Lower lobe of right lung (tissue), 2 donors: ENCODE data around the gene MLXIP. TPM values are rescaled to one million over a fixed set of nuclear protein-coding genes. Genes with fewer than 3 reads are reported as not detected.
"Not testable (repeated sequence)": the region's sequence is repeated elsewhere in the genome, so short reads cannot be mapped to it uniquely, and the experiment has no call there.

Experiments
- ATAC-seq, 2 donors: fragments of 200-7000 bp; cut with Tn5 transposase; one replicate each; pipeline ENCODE4 v1.9.1; 2020 to 2022; ENCODE audit warnings: mild to moderate bottlenecking in 2 of 2, moderate library complexity in 2 of 2
- DNase-seq: peaks from one replicate; pipeline ENCODE4 v3.0.0-alpha.2; 2020
- H3K27ac ChIP-seq: fragments of 200-600 bp; one replicate; pipeline ENCODE4 v1.8.0; 2022
- H3K27me3 ChIP-seq: fragments of 200-600 bp; one replicate; pipeline ENCODE4 v1.8.0; 2022; ENCODE audit warnings: low read depth
- H3K36me3 ChIP-seq: fragments of 200-600 bp; one replicate; pipeline ENCODE4 v1.8.0; 2022; ENCODE audit warnings: mild to moderate bottlenecking
- H3K4me1 ChIP-seq: fragments of 200-600 bp; one replicate; pipeline ENCODE4 v1.8.0; 2022
- H3K4me3 ChIP-seq: fragments of 200-600 bp; one replicate; pipeline ENCODE4 v1.8.0; 2022; ENCODE audit warnings: mild to moderate bottlenecking
- H3K9me3 ChIP-seq: fragments of 200-600 bp; one replicate; pipeline ENCODE4 v1.8.0; 2022
- intact Hi-C: fragments of 100-400 bp; cut with DNase I; formaldehyde crosslinking; loops from one replicate; pipeline ENCODE4 v1.11.0; 2022
- total RNA-seq: library from RNA; stranded (reverse); fragmentation: NEBNext Ultra II Directional; extraction: Animal tissue kit (Norgen Biotek cat#: 25700); gene quantifications from one replicate; pipeline ENCODE4 v1.2.1, GENCODE V29; 2021
- TF ChIP-seq, protein P1 (sequence below): fragments of 200-600 bp; IDR thresholded peaks from one replicate; pipeline ENCODE4 v1.8.0; 2022; ENCODE audit warnings: antibody characterized with exemption, mild to moderate bottlenecking
- donor health status: DM: no; HTN: yes; CAD: no; lungs with severe emphysema.

MLXIP gene
- total RNA-seq, 1 donor from 2014 or later = 55.9 TPM

DNA sequence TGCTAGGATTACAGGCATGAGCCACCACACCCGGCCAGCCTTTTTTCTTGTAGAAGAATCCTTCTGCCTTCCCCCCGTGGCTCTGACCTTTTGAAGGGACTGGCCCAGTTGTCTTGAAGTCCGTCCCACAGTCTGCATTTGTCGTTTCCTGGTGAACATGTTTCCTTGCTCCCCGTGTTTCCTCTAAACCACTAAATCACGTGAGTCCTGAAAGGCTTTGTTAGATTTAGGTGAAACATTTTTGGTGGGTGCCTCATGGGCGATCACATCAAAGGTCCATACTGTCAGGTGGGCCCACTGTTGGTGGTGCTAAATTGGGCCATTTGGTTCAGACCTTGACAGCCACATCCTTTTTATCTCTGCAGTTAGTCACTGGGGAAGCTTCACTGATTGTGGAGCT, 26.3 kb downstream of the MLXIP start:
- H3K36me3 ChIP-seq = no peaks in the 10 kb centered on the region
- no peak overlapping the region for H3K4me3 ChIP-seq
- H3K27me3 ChIP-seq = no peaks in the 10 kb centered on the region
- intact Hi-C loops = no loop called here
- H3K9me3 ChIP-seq = no peaks in the 10 kb centered on the region
- ATAC-seq (no peak), DNase-seq (no peak)
- H3K27ac ChIP-seq = no peak overlapping the region
- H3K4me1 ChIP-seq = peaks cover 63% of the 10 kb centered on the region
- TF ChIP-seq, protein P1, sequence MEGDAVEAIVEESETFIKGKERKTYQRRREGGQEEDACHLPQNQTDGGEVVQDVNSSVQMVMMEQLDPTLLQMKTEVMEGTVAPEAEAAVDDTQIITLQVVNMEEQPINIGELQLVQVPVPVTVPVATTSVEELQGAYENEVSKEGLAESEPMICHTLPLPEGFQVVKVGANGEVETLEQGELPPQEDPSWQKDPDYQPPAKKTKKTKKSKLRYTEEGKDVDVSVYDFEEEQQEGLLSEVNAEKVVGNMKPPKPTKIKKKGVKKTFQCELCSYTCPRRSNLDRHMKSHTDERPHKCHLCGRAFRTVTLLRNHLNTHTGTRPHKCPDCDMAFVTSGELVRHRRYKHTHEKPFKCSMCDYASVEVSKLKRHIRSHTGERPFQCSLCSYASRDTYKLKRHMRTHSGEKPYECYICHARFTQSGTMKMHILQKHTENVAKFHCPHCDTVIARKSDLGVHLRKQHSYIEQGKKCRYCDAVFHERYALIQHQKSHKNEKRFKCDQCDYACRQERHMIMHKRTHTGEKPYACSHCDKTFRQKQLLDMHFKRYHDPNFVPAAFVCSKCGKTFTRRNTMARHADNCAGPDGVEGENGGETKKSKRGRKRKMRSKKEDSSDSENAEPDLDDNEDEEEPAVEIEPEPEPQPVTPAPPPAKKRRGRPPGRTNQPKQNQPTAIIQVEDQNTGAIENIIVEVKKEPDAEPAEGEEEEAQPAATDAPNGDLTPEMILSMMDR = no peak

DNA sequence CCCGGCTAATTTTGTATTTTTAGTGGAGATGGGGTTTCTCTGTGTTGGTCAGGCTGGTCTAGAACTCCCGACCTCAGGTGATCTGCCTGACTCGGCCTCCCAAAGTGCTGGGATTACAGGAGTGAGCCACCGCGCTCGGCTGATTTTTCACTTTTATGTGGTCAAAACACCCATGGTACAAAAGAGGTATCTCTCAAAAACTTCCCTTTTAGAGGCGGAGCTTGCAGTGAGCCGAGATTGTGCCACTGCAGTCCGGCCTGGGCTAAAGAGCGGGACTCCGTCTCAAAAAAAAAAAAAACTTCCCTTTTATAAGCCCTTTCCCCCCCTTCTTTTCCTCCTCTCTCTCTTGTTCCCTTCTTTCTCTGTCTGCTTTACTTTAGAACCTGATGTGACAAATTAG, 26.9 kb downstream of the MLXIP start:
- H3K4me1 ChIP-seq = peaks cover 56% of the 10 kb centered on the region
- H3K9me3 ChIP-seq, ATAC-seq, H3K4me3 ChIP-seq, DNase-seq, H3K27ac ChIP-seq, H3K27me3 ChIP-seq, intact Hi-C loops, H3K36me3 ChIP-seq: not testable (repeated sequence)

- H3K27ac ChIP-seq = no peak overlapping the region
- TF ChIP-seq, protein P1 = no peak
- no peak overlapping the region for H3K4me3 ChIP-seq
- DNase-seq = peak; percentile 87
- ATAC-seq = peak; percentile 95 to 96
- peaks cover 53% of the 10 kb centered on the region for H3K4me1 ChIP-seq
- H3K27me3 ChIP-seq = no peaks in the 10 kb centered on the region
- intact Hi-C loops = no loop called here
- no peaks in the 10 kb centered on the region for H3K36me3 ChIP-seq
- no peaks in the 10 kb centered on the region for H3K9me3 ChIP-seq
Observed at GRCh38 chr12:122106843-122107242, 28.3 kb downstream of the MLXIP start.

- TF ChIP-seq, protein P1 = no peak
- intact Hi-C loops = no loop called here
- H3K9me3 ChIP-seq = no peaks in the 10 kb centered on the region
- no peaks in the 10 kb centered on the region for H3K36me3 ChIP-seq
- ATAC-seq (peak; percentile 6 to 8), DNase-seq (no peak)
- no peaks in the 10 kb centered on the region for H3K27me3 ChIP-seq
- no peak overlapping the region for H3K4me3 ChIP-seq
- no peak overlapping the region for H3K27ac ChIP-seq
- H3K4me1 ChIP-seq = peaks cover 53% of the 10 kb centered on the region
Observed at GRCh38 chr12:122107261-122107660, 28.7 kb downstream of the MLXIP start.

- Histone ChIP-seq H3K9me3 (no peaks in the 10 kb centered on the region), H3K27ac (no peak overlapping the region), H3K4me3 (no peak overlapping the region), H3K4me1 (peaks cover 33% of the 10 kb centered on the region), H3K36me3 (no peaks in the 10 kb centered on the region), H3K27me3 (no peaks in the 10 kb centered on the region)
- TF ChIP-seq, protein P1 = no peak
- no peak for DNase-seq
- ATAC-seq = peak in 1 of 2 donors; percentile 23
- intact Hi-C loops = no loop called here
Observed at GRCh38 chr12:122111089-122111641, 32.6 kb downstream of the MLXIP start.

DNA sequence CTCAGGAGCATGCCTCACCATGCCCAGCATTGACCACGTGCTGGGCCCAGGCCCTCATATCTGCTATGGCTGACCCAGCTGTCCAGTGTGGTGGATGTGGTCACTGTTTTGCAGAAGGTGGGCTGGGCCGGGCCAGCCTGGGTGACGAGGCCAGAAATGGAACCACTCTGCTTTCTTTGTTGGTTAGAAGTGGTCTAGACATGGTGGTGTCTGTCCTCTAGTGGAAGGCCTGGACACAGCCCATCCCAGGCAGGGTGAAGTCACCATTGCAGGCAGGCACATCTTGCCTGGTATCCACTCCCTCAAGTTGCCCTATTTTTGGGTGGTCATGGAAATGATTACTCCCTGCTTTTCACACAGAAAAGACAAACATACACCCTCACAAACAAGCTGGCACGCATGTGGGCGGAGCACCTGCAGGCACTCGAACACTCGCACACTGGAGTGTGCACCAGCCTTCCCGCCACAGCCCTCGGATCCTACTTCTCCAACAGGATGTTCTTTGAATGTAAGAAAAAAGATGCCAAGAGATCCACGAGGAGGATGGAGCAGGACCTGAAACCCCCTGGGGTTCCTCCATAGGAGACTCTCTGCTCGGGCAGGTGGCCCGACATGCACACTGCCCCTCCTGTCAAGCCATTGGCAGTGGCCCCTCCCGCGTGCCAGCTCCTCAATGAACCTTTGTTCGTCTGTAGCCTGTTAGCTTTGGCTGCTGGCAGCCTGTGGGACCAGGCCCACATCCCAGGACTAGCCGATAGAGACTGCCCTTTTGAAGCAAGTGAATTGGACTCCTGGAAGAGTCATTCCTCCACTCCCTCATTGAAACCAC, 38.4 kb downstream of the MLXIP start:
- Histone ChIP-seq H3K27ac (no peak overlapping the region), H3K9me3 (no peaks in the 10 kb centered on the region), H3K27me3 (no peaks in the 10 kb centered on the region), H3K4me3 (no peak overlapping the region), H3K36me3 (peaks cover 8% of the 10 kb centered on the region), H3K4me1 (peaks cover 6% of the 10 kb centered on the region)
- intact Hi-C loops = no loop called here
- TF ChIP-seq, protein P1 = no peak
- DNase-seq = peak; percentile 39
- peak; percentile 27 to 54 for ATAC-seq
